Type B pancreatic cell (in vitro differentiated cells): ENCODE data around the gene C3orf18. TPM values are rescaled to one million over a fixed set of nuclear protein-coding genes. Genes with fewer than 3 reads are reported as not detected.
A peak's percentile ranks its signal among the peaks of the same experiment; 100 is the strongest.
"Not testable (repeated sequence)": the region's sequence is repeated elsewhere in the genome, so short reads cannot be mapped to it uniquely, and the experiment has no call there.

Source experiments
- DNase-seq: peaks from one replicate; pipeline ENCODE4 v3.0.0; 2021; ENCODE audit warnings: mixed read lengths; ENCODE audit not compliant: unreplicated experiment; ENCODE audit errors: extremely low spot score
- H3K27ac Mint-ChIP-seq: 2 replicates; pipeline ENCODE4 v1.8.0; 2021; ENCODE audit warnings: mild to moderate bottlenecking, mixed read lengths
- H3K27me3 Mint-ChIP-seq: 2 replicates; pipeline ENCODE4 v1.8.0; 2021; ENCODE audit warnings: mixed read lengths
- H3K36me3 Mint-ChIP-seq: 2 replicates; pipeline ENCODE4 v1.8.0; 2021; ENCODE audit warnings: mixed read lengths
- H3K4me1 Mint-ChIP-seq: one replicate; pipeline ENCODE4 v1.8.0; 2021; ENCODE audit warnings: mixed read lengths; ENCODE audit not compliant: unreplicated experiment
- H3K4me3 Mint-ChIP-seq: 2 replicates; pipeline ENCODE4 v1.8.0; 2021; ENCODE audit warnings: mild to moderate bottlenecking, mixed read lengths
- H3K9me3 Mint-ChIP-seq: 2 replicates; pipeline ENCODE4 v1.8.0; 2021; ENCODE audit warnings: mixed read lengths
- total RNA-seq: library from RNA; stranded (reverse); gene quantifications from 2 replicates; pipeline ENCODE4 v1.2.1, GENCODE V29; 2021; ENCODE audit warnings: low replicate concordance
- TF ChIP-seq, protein P1 (sequence below): fragments of 200-600 bp; sonication (generic); conservative IDR thresholded peaks from 2 replicates; pipeline ENCODE4 v1.5.0; 2021; ENCODE audit warnings: antibody characterized with exemption, mild to moderate bottlenecking

Gene C3orf18
- total RNA-seq, 1 donor from 2014 or later: 11.9 TPM

DNA sequence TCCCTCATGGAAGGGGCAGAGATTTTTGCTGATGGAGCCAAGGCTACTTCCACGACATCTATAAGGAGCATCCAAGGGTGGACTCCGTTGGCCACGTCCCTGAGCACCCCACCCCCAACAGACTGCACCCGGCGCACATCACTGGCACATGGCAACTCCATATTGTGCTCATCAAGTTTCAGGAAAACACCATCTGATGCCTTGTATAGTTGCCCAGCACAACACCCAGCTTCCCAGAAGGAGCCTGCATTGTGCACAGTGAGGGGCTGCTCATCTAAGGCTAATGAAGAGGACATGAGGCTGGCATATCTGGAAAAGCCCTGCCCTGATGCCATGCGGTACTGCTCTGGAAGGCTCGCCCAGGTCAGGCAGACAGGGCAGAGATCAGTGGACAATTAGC, 49.1 kb downstream of the C3orf18 start:
- Mint-ChIP-seq H3K4me1 (peaks cover 67% of the 10 kb centered on the region), H3K36me3 (no peaks in the 10 kb centered on the region), H3K27ac (no peak overlapping the region), H3K4me3 (no peak overlapping the region), H3K9me3 (no peaks in the 10 kb centered on the region), H3K27me3 (peaks cover 19% of the 10 kb centered on the region)
- TF ChIP-seq, protein P1, sequence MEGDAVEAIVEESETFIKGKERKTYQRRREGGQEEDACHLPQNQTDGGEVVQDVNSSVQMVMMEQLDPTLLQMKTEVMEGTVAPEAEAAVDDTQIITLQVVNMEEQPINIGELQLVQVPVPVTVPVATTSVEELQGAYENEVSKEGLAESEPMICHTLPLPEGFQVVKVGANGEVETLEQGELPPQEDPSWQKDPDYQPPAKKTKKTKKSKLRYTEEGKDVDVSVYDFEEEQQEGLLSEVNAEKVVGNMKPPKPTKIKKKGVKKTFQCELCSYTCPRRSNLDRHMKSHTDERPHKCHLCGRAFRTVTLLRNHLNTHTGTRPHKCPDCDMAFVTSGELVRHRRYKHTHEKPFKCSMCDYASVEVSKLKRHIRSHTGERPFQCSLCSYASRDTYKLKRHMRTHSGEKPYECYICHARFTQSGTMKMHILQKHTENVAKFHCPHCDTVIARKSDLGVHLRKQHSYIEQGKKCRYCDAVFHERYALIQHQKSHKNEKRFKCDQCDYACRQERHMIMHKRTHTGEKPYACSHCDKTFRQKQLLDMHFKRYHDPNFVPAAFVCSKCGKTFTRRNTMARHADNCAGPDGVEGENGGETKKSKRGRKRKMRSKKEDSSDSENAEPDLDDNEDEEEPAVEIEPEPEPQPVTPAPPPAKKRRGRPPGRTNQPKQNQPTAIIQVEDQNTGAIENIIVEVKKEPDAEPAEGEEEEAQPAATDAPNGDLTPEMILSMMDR: no peak
- DNase-seq: no peak

DNA sequence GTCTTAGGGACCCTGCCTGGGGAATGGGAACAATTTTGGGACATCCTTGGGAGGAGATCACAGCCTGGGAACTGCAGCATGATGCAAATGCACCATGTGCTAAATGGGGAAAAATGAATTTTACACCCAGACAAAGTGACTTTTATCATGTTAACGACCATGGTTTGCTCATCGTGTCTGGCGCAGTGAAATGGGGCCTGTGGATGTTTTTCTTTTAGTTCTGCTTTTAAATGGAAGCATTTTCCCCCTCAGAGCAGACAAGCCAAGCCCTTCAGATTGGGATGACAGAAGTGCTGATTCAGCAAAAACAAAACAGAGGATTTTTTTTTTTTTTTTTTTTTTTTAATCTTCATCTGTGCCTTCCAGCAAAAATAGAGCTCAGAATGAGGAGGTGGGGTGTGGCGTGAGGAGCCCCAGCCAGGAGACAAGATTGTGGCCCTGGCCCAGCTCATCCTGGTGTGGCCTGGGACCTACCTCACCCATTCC, 49.8 kb downstream of the C3orf18 start:
- Mint-ChIP-seq H3K36me3 (no peaks in the 10 kb centered on the region), H3K27me3 (peaks cover 18% of the 10 kb centered on the region), H3K9me3 (no peaks in the 10 kb centered on the region), H3K4me3 (no peak overlapping the region), H3K27ac (no peak overlapping the region), H3K4me1 (peaks cover 68% of the 10 kb centered on the region)
- DNase-seq: no peak
- TF ChIP-seq, protein P1: no peak

GRCh38 chr3:50516440-50516871, 51.1 kb downstream of the C3orf18 start:
- TF ChIP-seq, protein P1: no peak
- Mint-ChIP-seq H3K36me3 (no peaks in the 10 kb centered on the region), H3K4me1 (peaks cover 59% of the 10 kb centered on the region), H3K27me3 (peaks cover 18% of the 10 kb centered on the region), H3K4me3 (peak overlapping the region; percentile 72), H3K27ac (peak overlapping the region; percentile 71), H3K9me3 (no peaks in the 10 kb centered on the region)
- no peak for DNase-seq

DNA sequence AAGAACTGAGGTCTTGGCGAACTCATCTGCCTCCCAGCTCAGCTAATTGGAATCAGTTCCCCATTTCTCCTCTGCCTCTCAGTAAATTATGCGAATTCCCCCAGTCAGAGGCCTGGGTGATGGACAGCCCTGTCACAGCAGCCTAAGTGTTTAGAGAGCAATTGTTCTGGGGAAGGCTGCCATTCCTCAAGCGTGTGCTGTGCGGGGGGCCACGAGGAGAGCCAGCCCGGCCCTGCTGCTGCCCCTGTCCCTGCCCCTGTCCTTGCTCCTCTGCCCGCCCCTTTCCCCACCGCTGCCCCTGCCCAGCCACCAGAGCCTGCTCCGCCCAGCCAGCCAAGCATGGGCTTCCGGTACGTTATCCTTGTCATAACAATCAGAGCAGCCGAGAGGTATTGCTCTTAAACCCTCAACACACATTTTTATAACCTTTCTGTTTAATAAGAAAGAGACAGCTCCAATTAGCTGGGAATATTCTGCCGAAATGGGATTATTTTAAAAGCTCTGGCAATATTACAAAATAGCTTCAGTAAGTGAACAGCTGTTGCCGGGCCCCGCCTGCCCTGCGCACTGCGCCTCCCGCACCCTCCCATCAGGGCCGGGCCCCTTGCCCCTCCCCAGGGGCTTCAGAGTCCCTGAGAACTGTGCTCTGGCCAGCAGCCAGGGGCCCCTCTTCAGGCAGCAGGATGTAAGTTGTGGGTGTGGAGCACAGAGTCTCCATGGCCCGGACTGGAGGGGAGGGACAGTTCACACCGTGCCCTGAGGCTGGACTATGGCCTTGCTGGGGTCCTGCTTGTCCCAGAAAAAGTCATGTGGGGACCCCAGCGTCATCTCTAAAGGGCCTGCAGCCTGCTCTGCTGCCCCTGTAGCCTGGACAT, 51.7 kb downstream of the C3orf18 start:
- Mint-ChIP-seq H3K27ac (no peak overlapping the region), H3K9me3 (no peaks in the 10 kb centered on the region), H3K27me3 (peaks cover 13% of the 10 kb centered on the region), H3K36me3 (no peaks in the 10 kb centered on the region), H3K4me1 (peaks cover 55% of the 10 kb centered on the region), H3K4me3 (peak overlapping the region; percentile 72)
- peak; percentile 78 for DNase-seq
- TF ChIP-seq, protein P1: peak; percentile 21

GRCh38 chr3:50512908-50513307, 54.6 kb downstream of the C3orf18 start:
- not testable (repeated sequence) for H3K9me3 Mint-ChIP-seq, H3K27ac Mint-ChIP-seq, DNase-seq, H3K4me3 Mint-ChIP-seq, H3K36me3 Mint-ChIP-seq
- peaks cover 44% of the 10 kb centered on the region for H3K4me1 Mint-ChIP-seq
- H3K27me3 Mint-ChIP-seq: peaks cover 11% of the 10 kb centered on the region

DNA sequence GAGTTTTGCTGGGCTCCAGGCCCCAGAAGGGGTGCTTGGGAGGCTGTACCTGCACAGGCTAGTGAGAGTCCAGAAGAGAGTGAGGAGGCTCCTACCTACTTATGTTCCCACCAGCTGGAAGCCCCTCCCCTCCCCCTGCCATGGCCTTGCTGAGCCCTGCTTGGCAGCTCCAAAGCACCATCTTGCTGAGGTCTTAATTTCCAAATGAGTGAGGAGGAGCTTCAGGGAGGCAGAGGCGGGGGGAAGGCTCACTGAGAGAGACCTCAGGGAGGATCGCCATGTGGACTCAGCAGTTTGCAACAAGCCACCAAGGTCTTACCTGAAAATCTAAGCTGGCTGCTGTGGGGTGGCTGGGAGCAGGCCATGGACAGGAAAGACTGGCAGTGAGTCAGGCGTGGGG, 55.4 kb downstream of the C3orf18 start:
- TF ChIP-seq, protein P1: no peak
- peaks cover 13% of the 10 kb centered on the region for H3K27me3 Mint-ChIP-seq
- peaks cover 36% of the 10 kb centered on the region for H3K4me1 Mint-ChIP-seq
- H3K9me3 Mint-ChIP-seq: no peaks in the 10 kb centered on the region
- no peak overlapping the region for H3K27ac Mint-ChIP-seq
- H3K36me3 Mint-ChIP-seq: no peaks in the 10 kb centered on the region
- H3K4me3 Mint-ChIP-seq: no peak overlapping the region
- DNase-seq: no peak
